Upper lobe of left lung (tissue), 6 donors: ENCODE data around the gene KIF26B. TPM values are rescaled to one million over a fixed set of nuclear protein-coding genes. Genes with fewer than 3 reads are reported as not detected.

Source experiments
- ATAC-seq, 2 donors: fragments of 200-7000 bp; cut with Tn5 transposase; one replicate each; pipeline ENCODE4 v1.9.1; 2022; ENCODE audit warnings: mild to moderate bottlenecking in 2 of 2, moderate library complexity in 2 of 2; ENCODE audit not compliant: low FRiP score in 2 of 2
- DNase-seq, 2 donors: peaks; one replicate each; pipeline ENCODE4 v3.0.0-alpha.2; 2019 to 2020
- H3K27ac ChIP-seq, 4 donors: fragments of 200-600 bp; sonication (generic); one replicate each; pipeline ENCODE4 v1.5.1; 2016 to 2019
- H3K27me3 ChIP-seq, 4 donors: fragments of 200-600 bp; sonication (generic); one replicate each; pipeline ENCODE4 v1.5.1; 2017 to 2019
- H3K36me3 ChIP-seq, 4 donors: fragments of 200-600 bp; sonication (generic); one replicate each; pipeline ENCODE4 v1.5.1; 2016 to 2019
- H3K4me1 ChIP-seq, 4 donors: fragments of 200-600 bp; sonication (generic); one replicate each; pipeline ENCODE4 v1.5.1; 2018 to 2019
- H3K4me3 ChIP-seq, 4 donors: fragments of 200-600 bp; sonication (generic); one replicate each; pipeline ENCODE4 v1.5.1; 2017 to 2019; ENCODE audit warnings: mild to moderate bottlenecking in 2 of 4, moderate library complexity in 1 of 4
- H3K9me3 ChIP-seq, 4 donors: fragments of 200-600 bp; sonication (generic); one replicate each; pipeline ENCODE4 v1.5.1; 2018 to 2019
- CTCF ChIP-seq, 6 experiments: fragments of 450-650 bp in 4 of 6; fragments of 200-600 bp in 2 of 6; sonication (generic) in 2 of 6; IDR thresholded peaks; one replicate each; pipeline ENCODE4 v1.5.1; 2016 to 2019; ENCODE audit warnings: antibody characterized with exemption in 6 of 6
- EP300 ChIP-seq, 4 donors: sonication (generic); formaldehyde crosslinking; IDR thresholded peaks; one replicate each; pipeline ENCODE4 v1.5.1; 2017; ENCODE audit warnings: antibody characterized with exemption in 4 of 4, control low read depth in 2 of 4
- POLR2A ChIP-seq, 4 donors: fragments of 450-650 bp; IDR thresholded peaks; one replicate each; pipeline ENCODE4 v1.5.1; 2016 to 2017; ENCODE audit warnings: antibody characterized with exemption in 4 of 4, mild to moderate bottlenecking in 2 of 4
- POLR2AphosphoS5 ChIP-seq, 2 donors: sonication (generic); formaldehyde crosslinking; IDR thresholded peaks; one replicate each; pipeline ENCODE4 v1.5.1; 2017; ENCODE audit warnings: antibody characterized with exemption in 2 of 2
- WGBS, 2 donors: methylation state at CpG; one replicate each; pipeline ENCODE4 v1.1.5; 2017 to 2018; 5-methylcytosine and 5-hydroxymethylcytosine counted together
- total RNA-seq, 6 donors: library from RNA; depleted of rRNA in 4 of 6; stranded (reverse); fragments of >200 nt in 4 of 6; gene quantifications; one replicate each; pipeline versions ENCODE4 v1.1.0 to v1.2.1, GENCODE V29; 2016 to 2021
- donor health status: DM: no; HTN: no; CAD: no; lungs with moderate emphysema.
- donor health status: DM: no; HTN: yes; CAD: no; lungs with severe emphysema.

KIF26B gene
- total RNA-seq, 6 donors from 2014 or later = 1.2 to 4.3 (median 2.1) TPM

DNA sequence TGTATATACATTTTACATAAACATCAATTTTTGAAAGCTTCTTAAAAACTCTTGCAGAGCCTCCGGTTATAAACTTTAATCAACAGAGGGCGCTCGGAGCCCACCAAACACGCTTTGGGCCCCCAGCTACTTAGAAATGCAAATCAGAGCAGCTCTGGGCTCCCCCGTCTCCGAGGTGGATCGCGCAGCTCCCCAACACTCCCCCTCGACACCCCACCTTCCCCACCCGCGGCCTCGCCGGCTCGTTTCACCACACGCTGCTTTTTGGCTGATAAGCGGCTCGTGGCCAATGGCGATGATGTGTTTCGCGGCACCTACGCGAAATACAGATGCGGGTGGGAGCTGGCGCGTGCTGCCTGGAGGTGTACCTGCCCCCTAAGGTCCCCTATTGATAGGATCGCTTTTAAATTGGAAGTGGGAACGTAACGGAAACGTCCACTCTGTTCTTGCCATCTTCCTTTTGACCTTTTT, 1.7 kb upstream of the KIF26B start:
- peaks cover 2 to 31% (median 12%) of the 10 kb centered on the region in 4 donors for H3K27me3 ChIP-seq
- ATAC-seq = peak in 1 of 2 donors; percentile 56
- 1% methylated on average over 17 to 29 of the region's 29 CpGs for WGBS, 2 donors

GRCh38 chr1:245153552-245154428, 995 bp upstream of the KIF26B start:
- TF ChIP-seq POLR2A (IDR thresholded peaks at IDR 0.05) (no peak), EP300 (IDR thresholded peaks at IDR 0.05) (no peak), POLR2AphosphoS5 (IDR thresholded peaks at IDR 0.05) (no peak), CTCF (IDR thresholded peaks at IDR 0.05) (no peak)
- no peaks in the 10 kb centered on the region for H3K36me3 ChIP-seq
- DNase-seq (peak in 1 of 2 donors; percentile 86), ATAC-seq (peak in 1 of 2 donors; percentile 6)
- H3K27me3 ChIP-seq = peaks cover 2 to 31% (median 12%) of the 10 kb centered on the region in 4 donors
- H3K9me3 ChIP-seq = no peaks in the 10 kb centered on the region
- no peak overlapping the region for H3K27ac ChIP-seq
- H3K4me3 ChIP-seq = peak overlapping the region; percentile 25 to 70 (median 57)
- peaks cover 37 to 45% (median 41%) of the 10 kb centered on the region in 4 donors for H3K4me1 ChIP-seq
- 1% methylated on average over 17 to 41 of the region's 76 CpGs for WGBS, 2 donors

More for the DNA sequence above, 1.7 kb upstream of the KIF26B start:
- H3K4me3 ChIP-seq = peak overlapping the region; percentile 25 to 70 (median 57)
- H3K36me3 ChIP-seq = no peaks in the 10 kb centered on the region
- H3K27ac ChIP-seq = no peak overlapping the region
- peaks cover 37 to 45% (median 41%) of the 10 kb centered on the region in 4 donors for H3K4me1 ChIP-seq
- DNase-seq = peak; percentile 33 to 85
- TF ChIP-seq EP300 (IDR thresholded peaks at IDR 0.05) (no peak), CTCF (IDR thresholded peaks at IDR 0.05) (peak; percentile 7 to 62 (median 44))
- no peaks in the 10 kb centered on the region for H3K9me3 ChIP-seq

GRCh38 chr1:245155272-245156040, 671 bp downstream of the KIF26B start:
- ATAC-seq = peak in 1 of 2 donors; percentile 2
- peak in 1 of 2 donors; percentile 83 for DNase-seq
- Histone ChIP-seq H3K4me3 (peak overlapping the region; percentile 25 to 70 (median 57)), H3K9me3 (no peaks in the 10 kb centered on the region), H3K27ac (no peak overlapping the region), H3K36me3 (no peaks in the 10 kb centered on the region), H3K4me1 (peaks cover 37 to 45% (median 41%) of the 10 kb centered on the region in 4 donors), H3K27me3 (peaks cover 0 to 31% (median 12%) of the 10 kb centered on the region in 4 donors)
- 1 to 7% methylated on average over 22 to 57 of the region's 57 CpGs for WGBS, 2 donors
- TF ChIP-seq CTCF (IDR thresholded peaks at IDR 0.05) (peak in 1 of 6 experiments; percentile 20), POLR2AphosphoS5 (IDR thresholded peaks at IDR 0.05) (no peak)

- H3K9me3 ChIP-seq = no peaks in the 10 kb centered on the region
- peak overlapping the region; percentile 24 to 70 (median 57) for H3K4me3 ChIP-seq
- peak; percentile 89 to 96 for DNase-seq
- peaks cover 0 to 31% (median 12%) of the 10 kb centered on the region in 4 donors for H3K27me3 ChIP-seq
- peak; percentile 61 to 94 (median 84) for TF ChIP-seq CTCF (IDR thresholded peaks at IDR 0.05)
- no peak for TF ChIP-seq EP300 (IDR thresholded peaks at IDR 0.05)
- peak; percentile 90 to 91 for ATAC-seq
- H3K27ac ChIP-seq = peak overlapping the region in 1 of 4 donors; percentile 49
- H3K4me1 ChIP-seq = peaks cover 37 to 45% (median 41%) of the 10 kb centered on the region in 4 donors
- 0 to 2% methylated on average over 3 to 27 of the region's 74 CpGs for WGBS, 2 donors
- no peaks in the 10 kb centered on the region for H3K36me3 ChIP-seq
Measured at GRCh38 chr1:245156041-245156735, 1.4 kb downstream of the KIF26B start.
